ENCODE results near the gene IFNAR2. TPM values are rescaled to one million over a fixed set of nuclear protein-coding genes. Genes with fewer than 3 reads are reported as not detected.

Gene IFNAR2
- total RNA-seq (2022) = 25.5 and 31.0 TPM in 2 replicates
- percentile 78 among the genes with signal in this experiment for Bru-seq, nascent RNA
- percentile 95 among the genes with signal in this experiment for BruChase-seq, experiment 1, labeled RNA remaining after a 6-hour chase
- percentile 96 among the genes with signal in this experiment for BruChase-seq, experiment 2, labeled RNA remaining after a 2-hour chase
- long read RNA-seq, full-length matches to known transcripts = 15 of 17 reads
- long read RNA-seq, partial matches to known transcripts = 0 of 17 reads
- long read RNA-seq, other reads (novel, unspliced or antisense) = 2 of 17 reads

DNA sequence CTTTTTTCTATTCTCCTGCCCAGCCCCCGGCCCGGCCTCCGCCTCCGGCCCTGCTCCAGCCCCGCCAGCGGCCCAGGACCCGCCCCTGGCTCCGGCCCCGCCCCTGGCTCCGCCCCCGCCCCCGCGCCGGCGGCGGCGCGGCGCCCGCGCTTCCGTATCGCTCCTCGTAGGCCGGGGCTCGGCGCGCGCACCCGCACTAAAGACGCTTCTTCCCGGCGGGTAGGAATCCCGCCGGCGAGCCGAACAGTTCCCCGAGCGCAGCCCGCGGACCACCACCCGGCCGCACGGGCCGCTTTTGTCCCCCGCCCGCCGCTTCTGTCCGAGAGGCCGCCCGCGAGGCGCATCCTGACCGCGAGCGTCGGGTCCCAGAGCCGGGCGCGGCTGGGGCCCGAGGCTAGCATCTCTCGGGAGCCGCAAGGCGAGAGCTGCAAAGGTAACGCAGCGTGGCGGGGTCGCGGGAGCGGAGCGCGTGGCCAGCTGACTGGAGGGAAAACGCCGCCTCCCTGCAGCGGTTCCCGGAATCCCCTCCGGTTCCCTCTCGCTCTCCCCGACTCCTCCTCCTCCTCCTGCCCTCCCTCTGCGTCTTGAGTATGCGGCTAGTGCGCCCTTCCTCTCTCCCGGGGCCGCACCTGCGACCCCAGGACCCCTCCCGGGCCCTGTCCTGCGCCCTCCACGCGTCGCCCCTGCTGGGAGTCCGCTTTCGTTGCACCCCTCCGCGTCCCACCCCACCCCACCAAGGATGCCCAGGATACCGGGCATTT lies at the start of gene IFNAR2:
TSS of gene IFNAR2 (plus strand) at position 155 of the 761 bp plus-strand sequence. CDS start 11,985 bp downstream, outside the sequence.
- Mint-ChIP-seq H3K9me3 (ENCODE audit: low read depth, unreplicated experiment) (no peaks in the 10 kb centered on the region), H3K4me3 (ENCODE audit: low read depth, unreplicated experiment) (peak within 1 kb of the TSS; percentile 77), H3K27ac (ENCODE audit: unreplicated experiment) (peak within 1 kb of the TSS; percentile 39), H3K4me1 (ENCODE audit: low read depth, unreplicated experiment) (peaks cover 51% of the 10 kb centered on the region), H3K36me3 (ENCODE audit: insufficient read depth, unreplicated experiment) (peaks cover 22% of the 10 kb centered on the region), H3K27me3 (ENCODE audit: unreplicated experiment) (no peaks in the 10 kb centered on the region)
- no TSS peak for BruUV-seq (replicated peaks)
- CTCF ChIA-PET = no interaction called here
- DNase-seq = peak; percentile 75
- intact Hi-C loops (cut with micrococcal nuclease; ENCODE audit: unreplicated experiment) = no loop called here
- TF ChIP-seq, protein P1, sequence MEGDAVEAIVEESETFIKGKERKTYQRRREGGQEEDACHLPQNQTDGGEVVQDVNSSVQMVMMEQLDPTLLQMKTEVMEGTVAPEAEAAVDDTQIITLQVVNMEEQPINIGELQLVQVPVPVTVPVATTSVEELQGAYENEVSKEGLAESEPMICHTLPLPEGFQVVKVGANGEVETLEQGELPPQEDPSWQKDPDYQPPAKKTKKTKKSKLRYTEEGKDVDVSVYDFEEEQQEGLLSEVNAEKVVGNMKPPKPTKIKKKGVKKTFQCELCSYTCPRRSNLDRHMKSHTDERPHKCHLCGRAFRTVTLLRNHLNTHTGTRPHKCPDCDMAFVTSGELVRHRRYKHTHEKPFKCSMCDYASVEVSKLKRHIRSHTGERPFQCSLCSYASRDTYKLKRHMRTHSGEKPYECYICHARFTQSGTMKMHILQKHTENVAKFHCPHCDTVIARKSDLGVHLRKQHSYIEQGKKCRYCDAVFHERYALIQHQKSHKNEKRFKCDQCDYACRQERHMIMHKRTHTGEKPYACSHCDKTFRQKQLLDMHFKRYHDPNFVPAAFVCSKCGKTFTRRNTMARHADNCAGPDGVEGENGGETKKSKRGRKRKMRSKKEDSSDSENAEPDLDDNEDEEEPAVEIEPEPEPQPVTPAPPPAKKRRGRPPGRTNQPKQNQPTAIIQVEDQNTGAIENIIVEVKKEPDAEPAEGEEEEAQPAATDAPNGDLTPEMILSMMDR (IDR thresholded peaks at IDR 0.05; ENCODE audit: unreplicated experiment) = no peak

DNA sequence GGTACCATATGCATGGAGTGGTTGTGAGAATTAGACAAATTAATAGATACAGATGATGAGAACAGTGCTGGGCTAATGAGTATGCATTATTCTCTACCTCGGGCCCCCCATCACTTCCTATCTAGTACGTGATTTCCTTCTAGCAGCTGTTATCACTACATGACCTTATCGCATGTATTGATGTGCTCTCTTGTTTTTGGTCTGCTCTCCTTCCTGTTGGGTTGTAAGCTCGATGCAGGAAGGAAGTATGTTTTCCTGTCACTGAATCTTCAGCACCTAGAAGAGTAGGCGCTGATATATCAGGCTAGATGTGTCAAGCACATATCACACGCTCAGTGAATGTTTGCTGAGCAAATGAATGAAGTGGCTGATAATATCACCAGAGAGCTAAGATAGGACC lies 43.9 kb upstream of the IFNAR2 start:
- Mint-ChIP-seq H3K36me3 (ENCODE audit: insufficient read depth, unreplicated experiment) (no peaks in the 10 kb centered on the region), H3K9me3 (ENCODE audit: low read depth, unreplicated experiment) (no peaks in the 10 kb centered on the region), H3K4me1 (ENCODE audit: low read depth, unreplicated experiment) (no peaks in the 10 kb centered on the region), H3K4me3 (ENCODE audit: low read depth, unreplicated experiment) (no peak overlapping the region), H3K27ac (ENCODE audit: unreplicated experiment) (no peak overlapping the region), H3K27me3 (ENCODE audit: unreplicated experiment) (peaks cover 55% of the 10 kb centered on the region)
- no peak for DNase-seq
- no TSS peak for BruUV-seq (replicated peaks)
- intact Hi-C loops (cut with micrococcal nuclease; ENCODE audit: unreplicated experiment) = no loop called here
- CTCF ChIA-PET = no interaction called here
- TF ChIP-seq, protein P1 (IDR thresholded peaks at IDR 0.05; ENCODE audit: unreplicated experiment) = no peak

DNA sequence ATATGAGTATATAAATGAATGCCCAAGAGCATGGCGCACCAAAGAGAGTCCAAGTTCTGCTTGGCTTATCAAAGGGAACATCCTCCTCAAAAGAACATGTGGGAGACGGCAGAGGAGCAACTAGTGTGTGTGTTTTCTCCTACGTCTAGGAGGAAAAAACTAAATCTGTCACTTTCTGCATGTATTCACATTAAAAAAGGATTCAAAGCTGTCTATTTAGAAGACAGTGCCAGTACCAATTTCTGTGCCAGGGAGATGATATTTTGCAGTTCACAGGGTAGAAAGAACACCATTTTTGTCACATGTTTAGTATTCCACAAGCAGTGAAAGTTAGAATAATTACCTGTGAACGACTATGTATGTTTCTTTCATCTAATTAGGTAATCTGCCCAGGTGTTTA lies 42.5 kb upstream of the IFNAR2 start:
- H3K36me3 Mint-ChIP-seq (ENCODE audit: insufficient read depth, unreplicated experiment) = no peaks in the 10 kb centered on the region
- intact Hi-C loops (cut with micrococcal nuclease; ENCODE audit: unreplicated experiment) = no loop called here
- no peaks in the 10 kb centered on the region for H3K9me3 Mint-ChIP-seq (ENCODE audit: low read depth, unreplicated experiment)
- DNase-seq = no peak
- H3K27ac Mint-ChIP-seq (ENCODE audit: unreplicated experiment) = no peak overlapping the region
- no TSS peak for BruUV-seq (replicated peaks)
- H3K4me1 Mint-ChIP-seq (ENCODE audit: low read depth, unreplicated experiment) = no peaks in the 10 kb centered on the region
- CTCF ChIA-PET = no interaction called here
- TF ChIP-seq, protein P1 (IDR thresholded peaks at IDR 0.05; ENCODE audit: unreplicated experiment) = no peak
- peaks cover 59% of the 10 kb centered on the region for H3K27me3 Mint-ChIP-seq (ENCODE audit: unreplicated experiment)
- no peak overlapping the region for H3K4me3 Mint-ChIP-seq (ENCODE audit: low read depth, unreplicated experiment)

DNA sequence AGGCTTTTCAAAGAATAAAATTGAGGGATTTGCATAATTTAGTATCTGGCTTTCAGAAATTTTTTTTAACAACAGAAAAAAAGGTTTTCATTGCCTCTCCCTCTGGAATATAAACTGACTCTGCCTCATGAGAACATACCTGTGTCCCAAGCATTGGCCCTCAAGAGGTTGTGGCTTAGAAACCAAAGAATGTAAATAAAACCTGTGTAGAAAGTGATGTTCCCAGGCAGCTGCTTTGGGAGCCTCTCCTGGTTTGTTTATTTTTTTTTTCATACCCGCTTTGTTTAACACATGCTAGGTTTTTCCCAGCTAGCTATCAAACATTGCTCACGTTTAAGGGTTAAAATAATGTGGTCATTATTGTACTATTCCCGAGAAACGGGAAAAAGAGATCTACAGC lies 40.5 kb upstream of the IFNAR2 start:
- H3K4me1 Mint-ChIP-seq (ENCODE audit: low read depth, unreplicated experiment) = no peaks in the 10 kb centered on the region
- intact Hi-C loops (cut with micrococcal nuclease; ENCODE audit: unreplicated experiment) = no loop called here
- no peak overlapping the region for H3K4me3 Mint-ChIP-seq (ENCODE audit: low read depth, unreplicated experiment)
- no peak overlapping the region for H3K27ac Mint-ChIP-seq (ENCODE audit: unreplicated experiment)
- BruUV-seq (replicated peaks) = no TSS peak
- no peaks in the 10 kb centered on the region for H3K36me3 Mint-ChIP-seq (ENCODE audit: insufficient read depth, unreplicated experiment)
- H3K9me3 Mint-ChIP-seq (ENCODE audit: low read depth, unreplicated experiment) = no peaks in the 10 kb centered on the region
- TF ChIP-seq, protein P1 (IDR thresholded peaks at IDR 0.05; ENCODE audit: unreplicated experiment) = no peak
- peaks cover 39% of the 10 kb centered on the region for H3K27me3 Mint-ChIP-seq (ENCODE audit: unreplicated experiment)
- no peak for DNase-seq
- CTCF ChIA-PET = no interaction called here

Measured in Calu3 (cell line).